Stimulated activated CD4-positive, alpha-beta T cell treated with anti-CD3 and anti-CD28 coated beads, TNF-alpha, amount 100 ng/mL, for 4 hours (primary cell): Measurements from ENCODE around the gene SHISAL1.

ENCODE experiments used
- DNase-seq, 3 experiments: peaks; one replicate each; pipeline ENCODE4 v3.0.0-alpha.2; 2020; ENCODE audit warnings: low read depth in 3 of 3

SHISAL1 gene

DNA sequence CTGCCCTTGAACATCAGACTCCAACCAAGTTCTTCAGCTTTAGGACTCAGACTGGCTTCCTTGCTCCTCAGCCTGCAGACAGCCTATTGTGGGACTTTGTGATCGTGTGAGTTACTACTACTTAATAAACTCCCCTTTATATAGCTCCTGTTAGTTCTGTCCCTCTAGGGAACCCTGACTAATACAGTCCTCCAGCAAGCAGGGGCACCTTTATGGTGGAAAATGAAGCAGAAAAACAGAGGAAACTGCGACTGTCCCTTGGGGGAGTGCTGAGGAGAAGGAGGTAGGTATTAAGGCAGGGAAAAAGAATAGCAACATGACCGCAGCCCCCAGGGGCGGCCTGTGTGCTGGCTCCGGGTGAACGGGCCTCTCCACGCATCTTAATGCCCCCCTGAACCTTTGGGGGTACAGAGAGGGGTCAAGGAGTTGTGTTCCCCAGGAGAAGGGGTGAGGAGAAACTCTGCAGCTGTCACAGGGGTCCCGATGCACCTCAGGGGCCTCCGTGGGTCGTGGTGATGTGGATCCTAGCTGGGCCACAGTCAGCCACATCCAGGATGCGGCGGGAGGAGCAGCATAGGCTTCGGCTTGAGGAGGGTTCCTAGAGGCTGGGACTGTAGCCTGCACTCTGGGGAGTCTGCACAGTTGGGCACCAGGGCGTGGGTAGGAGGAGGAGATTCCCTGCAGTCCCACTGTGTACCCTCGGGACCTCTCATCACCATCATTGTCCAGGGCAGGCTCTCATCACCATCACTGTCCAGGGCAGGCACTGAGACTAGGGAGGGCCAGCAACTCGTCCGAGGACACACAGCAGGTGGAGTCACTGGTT lies 34.3 kb downstream of the SHISAL1 start:
- DNase-seq: no peak

DNA sequence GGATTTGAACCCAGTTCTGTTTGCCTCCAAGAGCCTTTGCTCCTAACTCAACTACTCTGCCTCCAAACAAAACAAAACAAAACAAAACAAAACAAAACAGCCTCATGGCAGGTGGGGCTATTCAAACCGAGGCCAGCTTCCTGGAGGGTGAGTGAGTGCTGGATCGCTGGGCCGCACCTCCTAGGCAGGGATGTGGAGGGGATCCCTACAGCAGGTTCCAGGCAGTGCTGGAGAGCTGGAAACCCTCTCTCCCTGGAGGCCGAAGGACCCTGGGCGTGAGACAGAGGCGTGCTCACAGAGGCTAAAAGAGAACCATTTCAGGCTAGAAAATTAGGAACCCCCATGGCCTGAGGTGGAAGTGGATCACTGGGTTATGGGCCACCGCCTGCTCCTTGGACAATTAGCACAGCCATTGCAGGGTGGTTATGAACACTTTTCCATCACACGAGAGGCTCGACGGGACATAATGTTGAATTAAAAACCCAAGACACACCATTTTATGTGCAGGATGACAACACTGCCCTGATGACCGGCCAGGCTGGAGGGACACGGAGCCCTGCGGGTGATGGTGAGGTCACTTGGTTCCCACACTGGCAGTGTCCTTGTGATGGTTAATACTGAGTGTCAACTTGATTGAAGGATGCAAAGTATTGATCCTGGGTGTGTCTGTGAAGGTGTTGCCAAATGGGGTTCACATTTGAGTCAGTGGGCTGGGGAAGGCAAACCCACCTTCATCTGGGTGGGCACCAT lies 35.2 kb downstream of the SHISAL1 start:
- DNase-seq: no peak

DNA sequence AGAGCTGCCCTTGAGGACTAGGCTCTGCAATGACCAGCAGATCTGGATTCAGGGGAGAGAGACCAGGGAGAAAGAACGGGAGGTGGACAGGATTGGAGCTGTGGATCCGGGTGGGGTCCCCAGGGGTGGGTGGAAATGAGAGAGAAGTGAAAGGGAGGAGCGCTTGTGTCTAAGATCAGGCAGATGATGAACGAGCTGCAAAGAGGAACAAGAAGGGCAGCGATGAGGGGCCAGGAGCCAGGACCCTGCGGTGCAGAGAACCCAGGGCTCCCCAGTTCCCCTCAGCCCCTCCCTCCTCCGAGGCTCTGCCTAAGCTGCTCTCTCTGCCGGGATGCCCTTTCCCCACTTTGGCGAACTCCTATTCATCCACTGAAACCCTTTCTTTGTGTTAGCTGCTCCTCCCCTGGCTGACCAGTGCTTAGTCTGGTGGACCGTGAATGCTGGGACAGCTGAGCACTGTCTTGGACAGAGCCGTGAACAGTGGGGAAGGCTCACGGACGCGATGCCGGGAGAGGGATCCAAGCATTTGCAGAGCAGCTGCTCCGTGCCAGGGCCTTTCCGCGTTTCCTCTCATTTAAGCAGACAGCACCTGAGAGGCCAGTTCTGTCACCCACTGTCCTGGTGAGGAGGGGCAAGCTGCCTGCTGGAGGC lies 35.9 kb downstream of the SHISAL1 start:
- DNase-seq: no peak

- no peak for DNase-seq
Measured at GRCh38 chr22:44276041-44276440, 36.7 kb downstream of the SHISAL1 start.

DNA sequence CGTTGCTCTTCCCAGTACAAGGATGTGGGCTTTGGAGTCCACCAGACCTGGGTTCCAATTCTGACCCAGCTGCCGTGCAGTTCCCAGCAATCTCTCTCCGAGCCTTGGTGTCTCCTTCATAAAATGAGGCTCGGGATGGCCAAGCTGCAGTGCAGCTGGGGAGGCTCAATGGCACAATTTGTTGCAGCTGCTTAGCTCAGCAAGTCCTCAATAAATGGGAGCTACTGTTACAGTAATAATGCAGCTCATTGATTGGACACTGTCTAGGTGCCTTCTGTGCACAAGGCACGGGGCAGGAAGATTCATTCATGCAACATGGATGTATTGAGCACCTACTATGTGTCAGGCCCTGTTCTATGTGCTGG lies 37.1 kb downstream of the SHISAL1 start:
- no peak for DNase-seq

DNA sequence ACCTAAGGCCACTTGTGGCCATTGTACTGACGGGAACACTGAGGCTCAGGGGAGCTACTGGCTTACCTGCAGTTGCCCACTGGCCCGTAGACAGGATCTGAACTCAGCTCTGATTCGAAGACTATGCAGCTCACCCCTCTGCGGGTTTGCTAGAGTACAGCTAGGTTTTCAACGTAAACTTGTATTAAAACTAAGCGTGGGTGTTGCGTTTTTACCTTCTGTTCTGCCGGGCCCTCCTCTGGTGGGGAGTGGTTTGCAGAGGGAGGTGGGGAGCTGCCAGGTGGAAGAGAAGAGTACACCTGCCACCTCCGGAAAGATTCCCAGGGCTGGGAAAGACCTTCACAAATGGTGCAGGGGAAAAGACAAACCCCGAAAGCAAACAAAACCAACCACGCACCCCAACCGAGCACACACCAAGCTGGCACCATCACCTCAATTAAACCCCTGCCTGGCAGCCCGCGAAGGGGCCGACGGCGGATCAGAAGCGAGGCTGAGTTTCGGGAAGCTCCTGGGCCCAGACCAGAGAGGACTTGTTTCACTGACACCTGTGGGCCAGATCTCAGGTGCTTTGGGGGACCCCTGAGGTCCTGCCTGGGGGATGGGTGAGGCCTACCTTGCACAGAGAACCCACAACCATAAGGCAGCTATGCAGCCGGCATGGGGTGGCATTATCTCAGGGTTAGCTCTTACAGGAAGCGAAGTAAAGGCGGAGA lies 37.7 kb downstream of the SHISAL1 start:
- no peak for DNase-seq

GRCh38 chr22:44273175-44273574 lies 39.6 kb downstream of the SHISAL1 start:
- DNase-seq: no peak

DNA sequence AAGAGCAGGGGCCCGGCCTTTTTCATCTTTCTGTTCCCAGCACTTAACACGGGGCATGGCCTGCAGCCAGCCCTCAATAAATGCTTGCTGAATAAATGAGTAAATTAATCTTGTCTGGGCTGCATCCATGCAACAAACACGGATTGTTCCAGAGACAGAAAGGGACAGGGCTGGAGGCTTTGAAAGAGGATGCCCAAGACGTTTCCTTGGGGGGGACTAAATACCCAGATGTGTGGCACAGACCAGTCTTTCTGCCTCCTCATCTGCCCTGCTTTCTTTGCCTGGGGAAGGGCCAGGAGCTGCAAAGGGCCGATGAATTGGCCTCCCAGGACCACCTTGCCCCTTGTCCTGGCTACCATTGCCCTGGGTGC lies 40.4 kb downstream of the SHISAL1 start:
- no peak for DNase-seq

DNA sequence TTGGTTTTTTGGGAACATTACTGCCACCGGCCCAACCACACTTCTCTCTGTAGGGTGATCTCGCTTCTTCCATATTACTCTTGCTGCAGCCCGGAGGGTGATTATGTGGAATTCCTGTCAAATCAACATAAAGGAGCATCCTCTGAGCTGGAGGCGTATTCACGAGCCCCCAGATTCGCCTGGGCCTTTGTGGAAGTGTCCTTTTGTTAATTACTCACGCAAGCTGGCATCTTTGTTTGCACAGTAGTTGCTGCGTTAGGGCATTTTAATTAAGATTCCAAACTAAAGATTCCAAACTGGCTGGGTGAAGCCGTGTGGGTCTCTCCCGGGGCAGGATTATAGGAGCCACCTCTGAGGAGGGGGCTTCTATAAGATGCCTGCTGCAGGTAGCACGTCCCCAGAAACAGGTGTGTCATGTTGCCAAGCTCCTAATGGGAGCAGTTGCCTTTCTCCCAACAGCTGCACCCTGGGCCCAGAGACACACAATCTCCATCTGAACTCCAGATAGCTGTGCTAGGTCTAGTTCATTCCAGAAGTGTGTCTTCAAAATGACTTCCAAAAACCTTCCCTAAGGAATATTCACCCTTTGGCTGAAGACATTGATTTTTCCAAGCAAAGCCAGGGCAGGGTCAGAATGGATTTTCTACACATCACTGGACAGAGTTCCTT lies 40.9 kb downstream of the SHISAL1 start:
- DNase-seq: no peak

GRCh38 chr22:44271010-44271500 lies 41.7 kb downstream of the SHISAL1 start:
- no peak for DNase-seq

DNA sequence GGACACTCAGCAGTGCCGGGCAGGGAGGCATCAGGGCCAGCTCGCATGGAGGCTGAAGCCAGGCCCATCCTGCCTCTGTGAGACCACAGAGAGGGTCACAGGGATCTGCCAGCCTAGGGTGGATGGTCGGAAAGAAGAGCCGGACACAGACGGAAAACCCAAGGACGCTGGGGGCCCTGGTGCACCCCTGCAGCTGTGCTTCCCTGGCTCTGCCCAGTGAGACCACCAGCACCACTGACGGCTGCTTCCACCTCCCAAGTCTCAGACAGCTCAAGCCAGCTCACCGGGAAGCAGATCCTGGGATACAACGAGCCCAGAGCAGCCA lies 42.2 kb downstream of the SHISAL1 start:
- no peak for DNase-seq

- DNase-seq: no peak
Measured at GRCh38 chr22:44269757-44270555, 42.8 kb downstream of the SHISAL1 start.

- no peak for DNase-seq
Measured at GRCh38 chr22:44269117-44269498, 43.6 kb downstream of the SHISAL1 start.

- DNase-seq: no peak
Measured at GRCh38 chr22:44268431-44269116, 44.2 kb downstream of the SHISAL1 start.

DNA sequence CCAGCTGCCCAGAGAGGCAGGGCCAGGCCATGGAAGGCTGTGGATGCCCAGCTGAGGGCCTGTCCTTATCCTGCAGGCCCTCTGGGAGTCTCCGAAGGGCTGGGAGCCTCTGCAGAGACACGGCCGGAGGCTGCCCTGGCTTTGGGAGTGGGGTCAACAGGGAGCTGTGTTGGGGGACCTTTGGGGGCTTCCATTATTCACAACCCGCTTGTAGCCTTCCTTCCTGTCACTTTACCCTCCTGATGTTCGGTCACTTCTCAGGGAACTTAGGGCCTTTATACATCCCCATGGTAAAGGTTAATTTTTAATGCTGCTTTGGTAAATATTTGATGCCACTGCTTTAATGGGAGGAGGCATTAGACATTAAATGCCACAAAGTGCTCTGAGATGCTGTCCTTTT lies 44.9 kb downstream of the SHISAL1 start:
- no peak for DNase-seq

DNA sequence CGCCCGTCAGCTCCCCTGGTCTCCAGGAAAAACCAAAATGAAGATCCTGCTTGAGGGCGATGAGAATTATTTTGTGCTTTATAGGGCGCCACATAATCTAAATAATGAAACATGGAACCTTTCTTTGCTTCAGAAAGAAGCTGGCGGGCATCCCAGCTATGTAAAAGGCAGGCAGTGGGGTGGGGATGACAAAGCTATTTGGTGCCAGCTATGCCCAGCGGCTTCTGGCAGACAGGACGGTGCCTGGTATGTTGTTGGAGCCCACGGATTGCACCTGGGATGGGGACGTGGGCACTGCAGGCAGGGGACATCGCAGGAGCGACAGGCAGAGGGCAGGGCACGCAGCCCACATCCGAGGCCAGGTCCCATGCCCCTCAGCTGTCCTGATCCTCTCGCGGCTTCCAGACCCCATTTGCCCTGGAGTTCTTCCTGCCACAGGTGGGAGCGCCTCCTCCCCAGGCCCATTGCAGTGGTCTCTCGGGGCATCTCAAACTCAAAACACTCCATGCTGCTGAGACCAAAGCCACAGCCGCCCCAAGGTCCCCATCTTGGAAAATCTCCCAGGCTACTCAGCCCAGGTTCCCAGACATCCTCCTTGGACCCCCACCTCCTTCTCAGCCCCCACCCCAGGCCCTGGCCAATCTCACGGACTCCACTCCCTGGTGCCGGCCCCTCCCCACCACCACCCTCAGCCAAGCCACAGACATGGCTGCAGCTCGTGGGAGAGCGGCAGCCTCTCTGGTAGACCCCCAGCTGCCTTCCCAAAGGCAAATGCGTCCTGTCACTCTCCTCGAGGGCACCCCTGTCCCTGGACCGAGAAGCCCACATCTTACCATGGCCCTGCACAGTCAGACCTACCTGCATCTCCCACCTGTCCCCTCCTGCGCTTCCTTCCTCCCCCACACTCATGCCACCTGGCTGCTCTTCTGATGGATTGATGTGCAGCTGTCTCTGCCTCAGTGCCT lies 45.7 kb downstream of the SHISAL1 start:
- DNase-seq: no peak

DNA sequence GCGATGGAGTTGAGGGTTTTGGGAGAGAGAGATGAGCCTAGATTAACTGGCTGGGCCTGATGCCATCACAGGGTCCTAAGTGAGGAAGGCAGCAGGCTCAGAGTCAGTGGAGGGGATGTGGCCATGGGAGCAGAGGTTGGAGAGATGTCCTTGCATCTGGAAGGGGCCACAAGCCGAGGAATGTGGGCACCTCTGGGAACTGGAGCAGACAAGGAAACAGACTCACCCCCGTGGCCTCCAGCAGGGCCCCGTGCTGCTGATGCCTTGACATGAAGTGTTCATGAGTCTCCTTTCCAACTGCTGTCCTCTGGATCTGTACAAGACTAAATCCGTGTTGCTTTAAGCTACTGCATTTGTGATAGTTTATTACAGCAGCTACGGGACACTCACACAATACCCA lies 49.2 kb downstream of the SHISAL1 start:
- no peak for DNase-seq

DNA sequence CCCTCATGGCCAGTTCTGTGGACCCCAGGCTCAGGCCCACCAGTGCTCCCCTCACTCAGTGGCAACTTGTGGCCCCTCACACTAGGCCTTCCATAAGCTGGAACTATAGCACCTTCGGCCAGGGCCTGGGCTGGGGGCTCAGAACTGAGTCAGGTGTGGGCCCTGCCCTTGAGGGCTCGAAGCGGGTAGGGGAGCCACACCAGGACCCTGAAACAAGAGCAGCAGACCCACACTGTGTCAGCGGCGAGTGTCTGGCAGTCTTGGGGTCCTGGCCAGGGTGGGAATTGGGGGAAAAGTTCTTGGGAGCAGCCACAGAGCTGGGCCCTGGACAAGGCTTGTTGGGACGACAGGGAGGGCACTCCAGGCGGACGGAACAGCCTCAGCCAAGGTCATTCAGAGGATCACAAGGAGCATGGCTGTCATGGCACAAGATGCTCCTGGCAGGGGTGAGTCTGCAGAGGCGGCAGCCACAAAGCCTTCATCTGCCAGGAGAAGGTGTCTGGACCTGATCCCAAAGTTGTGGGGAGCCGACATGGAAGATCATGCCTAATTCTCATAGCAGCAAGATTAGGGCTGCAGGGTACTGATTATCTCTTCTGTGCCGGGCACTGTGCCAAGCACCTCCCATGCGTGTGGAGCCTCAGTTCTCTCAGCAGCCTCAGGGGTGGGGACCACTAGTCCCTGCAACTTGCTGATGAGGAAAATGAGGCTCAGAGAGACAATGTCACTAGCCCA lies 50.7 kb downstream of the SHISAL1 start:
- DNase-seq: no peak
